ENCODE results near the gene CUTA. TPM values are rescaled to one million over a fixed set of nuclear protein-coding genes. Genes with fewer than 3 reads are reported as not detected.
A peak's percentile ranks its signal among the peaks of the same experiment; 100 is the strongest.

Gene CUTA
- total and polyA plus RNA-seq, 2 of the 13 experiments (the other 11 are each of a cell fraction or from before 2014, with no cell fraction given): 170 to 180 TPM

DNA sequence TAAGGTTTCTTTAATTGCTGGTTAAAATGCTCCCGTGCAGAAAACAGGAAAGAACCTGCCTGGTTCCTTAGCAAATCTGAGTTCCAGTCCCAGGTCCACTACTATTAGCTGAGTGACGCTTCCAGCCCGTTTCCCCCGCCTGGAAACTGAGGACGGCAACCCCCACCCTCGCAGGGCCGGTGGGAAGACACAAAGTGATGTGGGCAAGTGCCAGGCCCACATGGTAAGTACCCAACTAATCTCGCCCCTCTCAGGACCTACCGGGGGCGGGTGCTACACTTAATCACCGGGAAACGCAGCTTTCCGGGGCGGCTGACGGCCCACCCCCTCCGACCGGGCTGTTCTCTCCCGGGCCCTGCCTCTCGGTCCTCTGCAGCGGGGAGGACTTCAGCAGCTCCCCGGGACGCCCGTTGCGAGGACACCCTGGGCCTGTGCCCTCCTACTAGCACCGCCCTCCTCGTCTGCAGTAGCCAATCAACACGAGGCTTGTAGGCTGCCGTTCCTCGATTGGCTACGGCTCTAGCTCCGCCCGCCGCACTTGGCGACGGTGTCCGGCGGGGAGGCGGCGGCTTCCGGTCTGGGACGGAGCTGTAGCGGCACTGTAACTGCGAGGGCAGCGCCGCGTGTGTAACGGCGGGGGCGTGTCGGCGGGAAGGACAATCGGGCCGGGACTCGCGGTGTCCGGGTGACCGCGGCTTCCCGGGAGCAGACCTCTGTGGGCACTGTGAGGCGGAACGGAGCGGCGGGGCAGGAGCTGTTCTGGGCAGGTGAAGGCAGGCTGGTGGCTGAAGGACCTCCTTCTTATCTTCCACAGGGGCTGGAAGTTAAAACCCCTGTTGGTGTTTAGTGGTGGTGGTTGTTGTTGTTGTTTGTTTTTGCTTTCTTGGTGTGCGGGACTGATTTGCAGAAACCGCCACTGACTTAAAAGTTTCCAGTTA, 36.4 kb upstream of the CUTA start, which contains the start of gene ZBTB9 (continued):
- TF ChIP-seq, protein P1, sequence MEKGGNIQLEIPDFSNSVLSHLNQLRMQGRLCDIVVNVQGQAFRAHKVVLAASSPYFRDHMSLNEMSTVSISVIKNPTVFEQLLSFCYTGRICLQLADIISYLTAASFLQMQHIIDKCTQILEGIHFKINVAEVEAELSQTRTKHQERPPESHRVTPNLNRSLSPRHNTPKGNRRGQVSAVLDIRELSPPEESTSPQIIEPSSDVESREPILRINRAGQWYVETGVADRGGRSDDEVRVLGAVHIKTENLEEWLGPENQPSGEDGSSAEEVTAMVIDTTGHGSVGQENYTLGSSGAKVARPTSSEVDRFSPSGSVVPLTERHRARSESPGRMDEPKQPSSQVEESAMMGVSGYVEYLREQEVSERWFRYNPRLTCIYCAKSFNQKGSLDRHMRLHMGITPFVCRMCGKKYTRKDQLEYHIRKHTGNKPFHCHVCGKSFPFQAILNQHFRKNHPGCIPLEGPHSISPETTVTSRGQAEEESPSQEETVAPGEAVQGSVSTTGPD (CRISPR knock-in tag; IDR thresholded peaks at IDR 0.05): 0 out of 2 replicates have a peak, but pooled peaks have one; percentile 1
- TF ChIP-seq, protein P2, sequence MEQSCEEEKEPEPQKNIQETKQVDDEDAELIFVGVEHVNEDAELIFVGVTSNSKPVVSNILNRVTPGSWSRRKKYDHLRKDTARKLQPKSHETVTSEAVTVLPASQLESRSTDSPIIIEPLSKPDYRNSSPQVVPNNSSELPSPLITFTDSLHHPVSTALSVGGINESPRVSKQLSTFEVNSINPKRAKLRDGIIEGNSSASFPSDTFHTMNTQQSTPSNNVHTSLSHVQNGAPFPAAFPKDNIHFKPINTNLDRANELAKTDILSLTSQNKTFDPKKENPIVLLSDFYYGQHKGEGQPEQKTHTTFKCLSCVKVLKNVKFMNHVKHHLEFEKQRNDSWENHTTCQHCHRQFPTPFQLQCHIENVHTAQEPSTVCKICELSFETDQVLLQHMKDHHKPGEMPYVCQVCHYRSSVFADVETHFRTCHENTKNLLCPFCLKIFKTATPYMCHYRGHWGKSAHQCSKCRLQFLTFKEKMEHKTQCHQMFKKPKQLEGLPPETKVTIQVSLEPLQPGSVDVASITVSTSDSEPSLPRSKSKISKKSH (CRISPR knock-in tag; IDR thresholded peaks at IDR 0.05; ENCODE audit: borderline replicate concordance): peak; percentile 87
- TF ChIP-seq SPEN (CRISPR knock-in tag; IDR thresholded peaks at IDR 0.05; ENCODE audit: low read depth): peak; percentile 94
- peak; percentile 100 for TF ChIP-seq SP4 (CRISPR knock-in tag; IDR thresholded peaks at IDR 0.05)
- peak; percentile 95 for TF ChIP-seq ARID2 (CRISPR knock-in tag; IDR thresholded peaks at IDR 0.05; ENCODE audit: borderline replicate concordance)
- 0 out of 2 replicates have a peak, but pooled peaks have one; percentile 23 for TF ChIP-seq ZFP82 (CRISPR knock-in tag; IDR thresholded peaks at IDR 0.05; ENCODE audit: borderline replicate concordance)
- TF ChIP-seq SNAI1 (CRISPR knock-in tag; IDR thresholded peaks at IDR 0.05; ENCODE audit: borderline replicate concordance): peak; percentile 78
- TF ChIP-seq, protein P3, sequence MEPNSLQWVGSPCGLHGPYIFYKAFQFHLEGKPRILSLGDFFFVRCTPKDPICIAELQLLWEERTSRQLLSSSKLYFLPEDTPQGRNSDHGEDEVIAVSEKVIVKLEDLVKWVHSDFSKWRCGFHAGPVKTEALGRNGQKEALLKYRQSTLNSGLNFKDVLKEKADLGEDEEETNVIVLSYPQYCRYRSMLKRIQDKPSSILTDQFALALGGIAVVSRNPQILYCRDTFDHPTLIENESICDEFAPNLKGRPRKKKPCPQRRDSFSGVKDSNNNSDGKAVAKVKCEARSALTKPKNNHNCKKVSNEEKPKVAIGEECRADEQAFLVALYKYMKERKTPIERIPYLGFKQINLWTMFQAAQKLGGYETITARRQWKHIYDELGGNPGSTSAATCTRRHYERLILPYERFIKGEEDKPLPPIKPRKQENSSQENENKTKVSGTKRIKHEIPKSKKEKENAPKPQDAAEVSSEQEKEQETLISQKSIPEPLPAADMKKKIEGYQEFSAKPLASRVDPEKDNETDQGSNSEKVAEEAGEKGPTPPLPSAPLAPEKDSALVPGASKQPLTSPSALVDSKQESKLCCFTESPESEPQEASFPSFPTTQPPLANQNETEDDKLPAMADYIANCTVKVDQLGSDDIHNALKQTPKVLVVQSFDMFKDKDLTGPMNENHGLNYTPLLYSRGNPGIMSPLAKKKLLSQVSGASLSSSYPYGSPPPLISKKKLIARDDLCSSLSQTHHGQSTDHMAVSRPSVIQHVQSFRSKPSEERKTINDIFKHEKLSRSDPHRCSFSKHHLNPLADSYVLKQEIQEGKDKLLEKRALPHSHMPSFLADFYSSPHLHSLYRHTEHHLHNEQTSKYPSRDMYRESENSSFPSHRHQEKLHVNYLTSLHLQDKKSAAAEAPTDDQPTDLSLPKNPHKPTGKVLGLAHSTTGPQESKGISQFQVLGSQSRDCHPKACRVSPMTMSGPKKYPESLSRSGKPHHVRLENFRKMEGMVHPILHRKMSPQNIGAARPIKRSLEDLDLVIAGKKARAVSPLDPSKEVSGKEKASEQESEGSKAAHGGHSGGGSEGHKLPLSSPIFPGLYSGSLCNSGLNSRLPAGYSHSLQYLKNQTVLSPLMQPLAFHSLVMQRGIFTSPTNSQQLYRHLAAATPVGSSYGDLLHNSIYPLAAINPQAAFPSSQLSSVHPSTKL (CRISPR knock-in tag; IDR thresholded peaks at IDR 0.05): peak; percentile 70
- no peak for TF ChIP-seq HNF4G (IDR thresholded peaks at IDR 0.05; ENCODE audit: borderline replicate concordance, low read depth, low read length)
- TF ChIP-seq HNF4G (CRISPR knock-in tag; IDR thresholded peaks at IDR 0.05; ENCODE audit: borderline replicate concordance, low read depth): peak; percentile 41; the same call in 1 of the 2 replicates
- TF ChIP-seq ZNF850 (CRISPR knock-in tag; conservative IDR thresholded peaks at IDR 0.05): no peak
- TF ChIP-seq SATB2 (CRISPR knock-in tag; IDR thresholded peaks at IDR 0.05): peak; percentile 66; the same call in 1 of the 2 replicates
- peak; percentile 33 for TF ChIP-seq TAF15 (IDR thresholded peaks at IDR 0.05; ENCODE audit: low read depth, low read length, poor library complexity, severe bottlenecking)
- peak; percentile 91 for TF ChIP-seq ZNF780A (CRISPR knock-in tag; IDR thresholded peaks at IDR 0.05)
- TF ChIP-seq, protein P4, sequence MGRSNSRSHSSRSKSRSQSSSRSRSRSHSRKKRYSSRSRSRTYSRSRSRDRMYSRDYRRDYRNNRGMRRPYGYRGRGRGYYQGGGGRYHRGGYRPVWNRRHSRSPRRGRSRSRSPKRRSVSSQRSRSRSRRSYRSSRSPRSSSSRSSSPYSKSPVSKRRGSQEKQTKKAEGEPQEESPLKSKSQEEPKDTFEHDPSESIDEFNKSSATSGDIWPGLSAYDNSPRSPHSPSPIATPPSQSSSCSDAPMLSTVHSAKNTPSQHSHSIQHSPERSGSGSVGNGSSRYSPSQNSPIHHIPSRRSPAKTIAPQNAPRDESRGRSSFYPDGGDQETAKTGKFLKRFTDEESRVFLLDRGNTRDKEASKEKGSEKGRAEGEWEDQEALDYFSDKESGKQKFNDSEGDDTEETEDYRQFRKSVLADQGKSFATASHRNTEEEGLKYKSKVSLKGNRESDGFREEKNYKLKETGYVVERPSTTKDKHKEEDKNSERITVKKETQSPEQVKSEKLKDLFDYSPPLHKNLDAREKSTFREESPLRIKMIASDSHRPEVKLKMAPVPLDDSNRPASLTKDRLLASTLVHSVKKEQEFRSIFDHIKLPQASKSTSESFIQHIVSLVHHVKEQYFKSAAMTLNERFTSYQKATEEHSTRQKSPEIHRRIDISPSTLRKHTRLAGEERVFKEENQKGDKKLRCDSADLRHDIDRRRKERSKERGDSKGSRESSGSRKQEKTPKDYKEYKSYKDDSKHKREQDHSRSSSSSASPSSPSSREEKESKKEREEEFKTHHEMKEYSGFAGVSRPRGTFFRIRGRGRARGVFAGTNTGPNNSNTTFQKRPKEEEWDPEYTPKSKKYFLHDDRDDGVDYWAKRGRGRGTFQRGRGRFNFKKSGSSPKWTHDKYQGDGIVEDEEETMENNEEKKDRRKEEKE (IDR thresholded peaks at IDR 0.05): no peak
- TF ChIP-seq, protein P5, sequence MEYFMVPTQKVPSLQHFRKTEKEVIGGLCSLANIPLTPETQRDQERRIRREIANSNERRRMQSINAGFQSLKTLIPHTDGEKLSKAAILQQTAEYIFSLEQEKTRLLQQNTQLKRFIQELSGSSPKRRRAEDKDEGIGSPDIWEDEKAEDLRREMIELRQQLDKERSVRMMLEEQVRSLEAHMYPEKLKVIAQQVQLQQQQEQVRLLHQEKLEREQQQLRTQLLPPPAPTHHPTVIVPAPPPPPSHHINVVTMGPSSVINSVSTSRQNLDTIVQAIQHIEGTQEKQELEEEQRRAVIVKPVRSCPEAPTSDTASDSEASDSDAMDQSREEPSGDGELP (IDR thresholded peaks at IDR 0.05; ENCODE audit: borderline replicate concordance, low read depth): peak; percentile 59; the same call in 1 of the 2 replicates

Data from HepG2 (cell line).